HG03342 (cell line): Measurements from ENCODE around the gene TBK1.

ENCODE experiments used
- ATAC-seq: cut with Tn5 transposase; IDR thresholded peaks from one replicate; pipeline ENCODE4 v1.9.1; 2021; ENCODE audit warnings: mild to moderate bottlenecking, moderate library complexity; ENCODE audit not compliant: unreplicated experiment

Gene TBK1

DNA sequence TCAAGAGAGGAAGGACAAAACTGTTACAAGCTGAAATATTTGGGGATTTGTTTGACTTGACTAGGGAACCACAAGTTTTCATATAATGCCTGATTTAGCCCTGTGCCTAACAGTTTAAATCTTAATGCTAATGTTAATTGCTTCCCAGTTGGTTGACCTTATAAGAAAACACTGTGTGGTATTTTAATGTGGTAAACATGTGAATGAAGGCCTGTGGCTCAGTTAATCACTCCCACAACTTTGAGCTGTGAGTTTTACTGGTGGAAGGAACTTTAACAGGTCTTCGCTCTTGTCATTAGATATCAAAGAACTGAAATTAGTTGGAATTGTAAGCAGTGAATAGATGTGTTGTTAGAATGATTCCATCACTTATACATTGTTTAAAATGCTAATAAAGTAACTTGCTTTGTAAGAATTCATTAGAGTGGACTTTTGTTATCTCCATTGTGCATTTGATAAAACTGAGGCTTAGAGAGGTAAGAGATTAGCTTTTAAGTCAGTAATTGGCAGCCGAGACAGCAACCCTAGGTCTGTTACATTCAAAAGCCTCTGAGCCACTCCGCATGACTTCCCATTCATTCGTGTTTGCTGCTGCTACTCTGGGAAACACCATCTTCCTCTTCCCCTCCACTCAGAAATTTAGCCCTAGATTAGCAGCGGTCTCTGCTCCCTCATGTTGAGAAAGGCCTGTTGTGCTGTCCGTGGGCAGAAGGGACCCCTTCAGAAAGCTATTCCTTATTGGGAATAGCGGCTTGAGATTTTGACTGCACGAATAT lies 1.0 kb upstream of the TBK1 start:
- ATAC-seq, result no peak

DNA sequence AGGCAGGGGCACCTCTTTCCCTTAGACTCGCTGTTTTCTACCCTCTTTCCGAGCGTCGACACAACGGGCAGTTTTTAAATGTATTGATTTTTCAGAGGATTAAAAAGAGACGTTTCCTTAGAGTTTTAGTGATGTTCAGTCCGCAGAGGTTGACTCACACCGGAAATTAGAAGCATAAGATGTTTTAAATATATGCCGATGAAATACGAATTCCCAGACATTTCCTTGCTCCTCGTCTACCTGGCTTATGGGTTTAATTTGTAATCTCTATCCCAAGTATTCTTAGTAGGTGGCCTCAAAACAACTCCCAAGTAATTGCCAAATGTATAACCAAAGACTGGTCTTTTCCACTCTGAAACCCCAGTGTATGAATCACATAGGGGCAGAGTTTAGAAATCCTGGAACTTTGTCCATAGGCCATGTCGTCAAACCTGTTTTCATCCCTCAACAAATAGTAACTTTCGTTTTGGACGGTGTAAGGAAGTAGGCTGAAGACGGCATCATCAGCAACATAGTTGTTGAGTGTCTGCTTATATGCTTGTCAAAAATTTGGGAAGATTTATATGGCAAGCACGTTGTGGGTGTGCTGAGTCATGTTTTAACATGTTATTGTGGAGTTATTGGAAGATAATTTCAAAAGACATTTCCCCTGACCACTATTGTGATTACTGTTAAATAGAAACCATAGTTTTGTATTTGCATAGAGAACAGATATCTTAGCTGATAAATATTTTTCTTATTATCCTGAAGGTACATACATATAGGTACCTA lies 824 bp downstream of the TBK1 start:
- ATAC-seq, result no peak

DNA sequence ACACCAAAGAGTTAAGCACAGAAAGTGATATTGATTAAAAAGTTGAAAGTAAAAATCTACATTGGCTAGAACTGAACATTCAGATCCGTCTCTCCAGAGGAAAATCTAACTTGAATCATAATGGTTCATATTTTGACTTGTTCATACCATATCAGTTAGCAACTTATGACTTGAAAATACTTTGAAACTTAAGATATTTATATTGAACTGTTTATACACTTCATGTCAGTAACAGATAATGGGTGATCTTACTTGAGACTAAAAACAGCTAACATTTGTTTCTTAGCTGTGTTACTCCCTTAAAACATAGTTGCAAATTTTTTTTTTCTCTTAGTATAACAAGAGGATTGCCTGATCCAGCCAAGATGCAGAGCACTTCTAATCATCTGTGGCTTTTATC lies 3.6 kb downstream of the TBK1 start:
- no peak for ATAC-seq

DNA sequence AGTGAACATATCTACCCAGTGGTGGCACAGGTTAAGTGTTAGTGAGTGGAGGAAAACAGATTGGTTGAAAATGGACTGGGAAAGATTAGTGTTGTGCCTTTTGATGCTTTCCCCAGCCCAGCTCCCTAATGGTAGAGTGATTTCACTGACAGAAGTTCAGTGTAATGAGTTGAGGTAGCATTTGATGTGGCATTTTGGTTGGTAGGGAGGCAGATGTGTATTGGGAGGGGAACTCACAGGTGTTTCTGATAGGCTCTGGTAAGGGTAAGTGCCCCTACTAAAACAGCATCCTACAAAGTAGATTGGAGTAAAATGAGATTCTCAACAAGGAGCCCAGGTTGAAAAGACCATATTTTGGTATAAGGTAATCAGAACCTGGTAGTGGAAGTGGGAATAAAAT lies 4.2 kb downstream of the TBK1 start:
- no peak for ATAC-seq

DNA sequence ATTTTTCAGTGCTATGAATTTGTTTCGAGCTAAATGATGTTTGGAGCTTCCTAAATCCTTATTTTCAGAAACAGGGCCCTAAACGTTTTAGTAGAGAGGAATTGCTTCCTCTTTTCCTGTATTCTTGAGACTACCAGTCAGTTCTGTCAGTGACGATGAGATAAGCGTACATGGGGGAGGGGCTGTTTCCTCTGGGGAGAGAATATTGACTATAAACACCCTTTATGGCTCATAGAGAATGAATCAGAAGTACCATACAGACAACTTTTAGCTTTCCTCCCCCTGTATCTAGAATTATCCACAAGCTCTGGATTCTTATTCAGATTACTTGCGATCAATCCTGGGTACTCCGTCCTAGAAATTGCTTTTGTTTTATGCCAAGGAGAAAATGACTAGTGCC lies 5.1 kb downstream of the TBK1 start:
- no peak for ATAC-seq

DNA sequence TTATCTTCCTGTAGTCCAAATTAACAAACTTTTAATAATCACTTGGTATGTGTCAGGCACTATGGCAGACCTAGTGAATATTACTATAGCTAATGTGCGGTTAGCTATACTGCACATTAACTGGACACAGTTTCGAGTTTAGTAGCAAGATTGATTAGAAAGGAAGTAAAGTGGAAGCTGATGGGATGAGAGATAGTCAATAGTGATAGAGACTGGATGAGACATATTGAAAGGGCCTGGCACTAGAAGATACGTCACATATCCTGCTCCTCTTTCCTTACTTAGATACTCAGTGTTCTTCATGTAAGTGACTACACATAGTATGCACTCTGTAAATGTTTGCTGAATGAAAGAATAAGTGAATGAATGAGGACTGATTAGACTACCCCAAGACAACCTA lies 5.5 kb downstream of the TBK1 start:
- no peak for ATAC-seq

DNA sequence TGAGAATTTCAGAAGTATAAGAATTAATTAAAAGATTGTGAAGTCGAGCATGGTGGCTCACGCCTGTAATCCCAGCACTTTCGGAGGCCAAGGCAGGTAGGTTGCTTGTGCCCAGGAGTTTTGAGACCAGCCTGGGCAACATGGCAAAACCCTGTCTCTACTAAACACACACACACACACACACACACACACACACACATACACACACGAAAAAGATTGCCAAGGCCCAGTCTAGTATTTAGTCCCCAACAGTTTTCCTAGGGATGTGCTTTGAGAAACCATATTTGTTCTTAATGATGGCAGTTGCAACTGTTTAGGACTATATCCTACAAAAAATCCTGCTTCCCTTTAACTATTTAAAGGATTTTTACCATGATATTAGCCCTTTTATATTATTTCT lies 6.0 kb downstream of the TBK1 start:
- ATAC-seq, result no peak

DNA sequence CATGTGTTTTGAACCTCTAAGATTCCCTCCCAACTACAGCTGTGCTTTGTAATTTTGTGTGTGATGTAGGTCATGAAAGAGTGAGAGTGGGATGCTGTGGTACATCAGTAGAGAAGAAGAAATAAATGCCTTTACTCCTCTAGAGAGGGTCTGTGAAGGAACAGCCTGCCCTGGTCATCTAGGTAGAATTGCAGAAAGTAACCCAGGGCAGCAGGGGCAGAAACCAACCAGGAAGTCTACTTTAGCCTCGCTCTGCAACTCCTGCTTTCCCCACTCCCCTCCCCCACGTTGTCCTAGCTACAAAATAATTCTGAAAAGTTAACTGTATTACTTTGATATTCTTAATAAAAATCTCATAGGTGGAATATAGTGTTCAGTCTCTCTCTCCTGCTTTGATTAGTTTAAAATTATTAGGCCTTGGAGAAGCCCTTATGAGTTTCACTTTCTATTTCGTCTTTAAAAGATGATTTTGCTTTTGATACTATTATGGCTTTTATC lies 7.5 kb downstream of the TBK1 start:
- no peak for ATAC-seq

DNA sequence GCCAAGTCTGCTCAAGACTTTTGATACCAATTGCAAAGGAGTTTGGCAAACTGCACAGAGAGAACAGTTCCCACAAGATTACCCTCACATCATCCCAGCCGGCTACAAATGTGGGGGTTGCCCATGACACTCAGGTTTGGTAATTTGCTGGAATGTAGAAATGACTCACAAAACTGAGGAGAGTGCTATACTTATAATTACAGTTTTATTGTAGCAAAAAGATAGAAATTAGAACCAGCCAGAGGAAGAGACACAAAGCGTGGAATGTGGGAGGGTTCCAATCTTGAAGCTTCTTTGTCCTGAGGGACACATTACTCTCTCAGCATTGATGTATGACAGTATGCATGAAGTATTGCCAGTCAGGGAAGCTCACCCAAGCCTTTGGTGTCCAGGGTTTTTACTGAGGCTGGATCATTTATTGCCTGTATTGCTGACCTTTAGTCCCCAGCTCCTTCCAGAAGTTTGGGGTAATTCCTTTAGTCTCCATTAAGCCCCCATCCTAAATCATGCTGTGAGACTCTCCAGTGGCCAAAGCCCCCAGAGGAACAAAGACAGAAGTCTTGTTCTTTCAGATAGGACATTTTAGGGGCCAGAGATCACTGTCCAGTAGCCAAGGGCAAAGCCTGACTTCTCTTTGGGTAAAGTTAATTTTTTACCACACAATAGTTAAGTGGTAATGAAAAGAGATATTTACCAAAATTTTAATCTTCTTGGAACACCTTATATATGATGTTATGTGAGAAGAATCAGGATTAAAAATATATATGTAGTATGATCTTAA lies 9.9 kb downstream of the TBK1 start:
- no peak for ATAC-seq

DNA sequence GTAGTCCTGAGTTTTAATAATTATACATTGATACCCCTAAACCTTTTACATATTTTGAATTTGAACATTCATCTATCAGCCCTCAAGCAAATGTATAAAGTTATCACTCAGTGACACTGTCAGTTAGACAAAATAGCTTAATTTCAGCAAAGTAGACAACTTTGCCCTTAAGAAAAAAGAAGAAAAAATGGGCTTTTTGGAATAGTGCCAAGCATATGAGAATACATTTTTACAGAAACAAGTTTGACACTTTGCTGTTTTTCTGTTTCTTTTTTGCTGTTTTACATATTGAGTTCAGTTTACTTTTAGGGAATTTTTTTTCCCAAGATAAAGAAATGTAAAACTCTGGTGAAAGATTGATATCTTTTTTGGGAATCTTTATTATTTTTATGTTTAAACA lies 14.3 kb downstream of the TBK1 start:
- no peak for ATAC-seq

DNA sequence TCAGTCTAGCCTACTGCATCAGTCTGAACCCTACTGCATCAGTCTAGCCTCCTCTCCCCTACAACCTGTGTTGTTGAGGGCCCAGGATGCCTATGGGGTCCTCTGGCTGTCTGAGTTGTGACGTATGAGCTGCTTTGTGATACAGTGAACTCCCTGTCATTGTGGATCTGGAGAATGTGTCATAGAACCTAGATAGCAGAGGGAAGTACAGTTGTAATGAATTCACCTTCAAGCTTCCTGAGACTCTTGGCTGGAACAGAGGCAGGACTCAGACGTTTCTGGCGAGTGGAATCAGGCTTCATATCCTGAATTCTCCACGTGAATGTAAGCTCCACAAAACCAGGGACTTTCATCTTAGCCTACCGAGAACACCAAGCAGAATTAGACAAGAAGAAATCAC lies 17.0 kb downstream of the TBK1 start:
- no peak for ATAC-seq

DNA sequence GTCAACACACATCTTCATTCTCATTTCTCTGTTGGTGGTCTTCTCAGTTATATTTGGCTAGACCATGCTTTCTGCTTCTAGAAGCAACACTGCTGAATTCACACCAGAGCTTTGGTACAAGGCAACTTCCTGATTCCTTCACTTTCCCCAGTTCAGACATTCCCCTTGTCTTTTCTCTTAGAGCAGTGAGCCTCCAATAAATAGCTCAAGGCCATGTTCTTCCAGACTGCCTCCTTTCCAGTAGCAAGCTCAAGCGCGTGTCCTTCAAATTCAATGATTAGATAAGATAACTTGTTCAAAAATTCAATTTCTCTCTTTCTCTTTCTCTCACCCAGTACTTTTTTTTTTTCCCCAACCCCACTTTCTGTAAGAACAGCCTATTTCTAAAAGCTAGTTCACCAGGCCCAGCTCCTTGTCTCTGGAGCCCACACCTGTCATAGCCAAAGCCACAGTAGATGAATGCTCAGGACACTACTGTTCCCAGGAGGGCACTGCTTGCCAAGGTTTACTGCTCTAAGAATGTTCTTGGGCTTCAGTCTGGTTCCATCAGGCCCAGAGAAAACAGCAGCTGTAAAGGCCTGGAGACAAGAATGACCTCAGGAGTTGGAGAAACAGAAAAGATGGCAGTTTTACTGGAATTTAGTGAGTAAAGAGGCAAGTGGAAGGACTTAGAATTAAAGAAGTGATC lies 17.7 kb downstream of the TBK1 start:
- no peak for ATAC-seq

DNA sequence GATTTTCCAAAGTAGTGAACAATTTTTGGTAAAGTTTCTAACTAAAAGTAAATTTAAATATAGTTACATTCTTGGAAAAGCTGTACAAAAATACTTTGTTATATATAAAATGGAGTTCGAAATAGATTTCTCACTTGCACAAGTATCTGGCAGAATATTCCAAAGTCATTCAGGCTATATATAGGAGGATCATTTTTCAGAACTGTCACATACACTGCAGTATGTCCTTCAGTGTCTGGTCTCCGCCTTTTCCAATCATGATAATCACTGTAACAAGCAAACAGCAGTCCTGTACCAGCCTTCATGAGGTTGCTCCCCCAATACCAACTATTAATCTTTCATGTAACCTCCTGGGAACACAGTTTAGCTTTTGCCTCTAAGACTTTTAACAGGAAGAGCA lies 18.6 kb downstream of the TBK1 start:
- ATAC-seq, result no peak

DNA sequence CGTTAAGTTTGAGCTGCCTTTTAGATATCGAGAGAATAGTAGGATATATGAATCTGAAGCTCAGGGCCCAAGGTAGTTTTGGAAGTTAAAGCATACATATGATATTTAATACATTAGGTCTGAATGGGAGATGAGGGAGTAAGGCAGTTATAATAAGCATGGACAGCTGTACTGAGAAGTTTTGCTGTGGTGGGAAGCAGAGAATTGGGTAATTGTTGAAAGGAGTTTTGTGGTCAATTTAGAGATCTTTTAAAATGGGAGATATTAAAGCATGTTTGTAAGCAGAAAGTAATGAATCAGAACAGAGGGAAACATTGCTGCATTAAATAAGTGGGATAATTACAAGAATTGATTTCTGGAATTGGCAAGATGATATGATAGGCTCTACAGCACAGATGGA lies 21.3 kb downstream of the TBK1 start:
- no peak for ATAC-seq

DNA sequence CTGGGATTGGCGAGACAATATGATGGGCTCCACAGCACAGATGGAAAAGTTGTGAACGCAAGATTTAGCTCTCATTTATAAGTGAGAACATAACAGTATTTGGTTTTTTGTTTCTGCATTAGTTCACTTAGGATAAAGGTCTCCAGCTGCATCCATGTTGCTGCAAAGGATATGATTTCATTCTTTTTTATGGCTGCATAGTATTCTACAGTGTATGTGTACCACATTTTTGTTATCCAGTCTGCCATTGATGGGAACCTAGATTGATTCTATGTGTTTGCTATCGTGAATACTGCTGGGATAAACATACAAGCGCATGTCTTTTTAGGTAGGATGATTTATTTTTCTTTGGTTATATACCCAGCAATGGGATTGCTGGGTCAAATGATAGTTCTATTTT lies 23.6 kb downstream of the TBK1 start:
- ATAC-seq, result no peak

DNA sequence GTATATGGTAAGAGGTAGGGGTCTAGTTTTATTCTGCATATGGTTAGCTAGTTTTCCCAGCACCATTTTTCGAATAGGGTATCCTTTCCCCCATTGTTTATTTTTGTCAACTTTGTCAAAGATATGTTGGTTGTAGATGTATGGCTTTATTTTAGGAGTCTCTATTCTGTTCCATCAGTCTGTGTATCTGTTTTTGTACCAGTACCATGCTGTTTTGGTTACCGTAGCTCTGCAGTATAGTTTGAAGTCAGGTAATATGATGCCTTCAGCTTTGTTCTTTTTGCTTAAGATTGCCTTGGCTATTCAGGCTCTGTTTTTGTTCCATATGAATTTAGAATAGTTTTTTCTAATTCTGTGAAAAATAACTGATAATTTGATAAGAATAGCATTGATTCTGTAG lies 24.9 kb downstream of the TBK1 start:
- no peak for ATAC-seq

DNA sequence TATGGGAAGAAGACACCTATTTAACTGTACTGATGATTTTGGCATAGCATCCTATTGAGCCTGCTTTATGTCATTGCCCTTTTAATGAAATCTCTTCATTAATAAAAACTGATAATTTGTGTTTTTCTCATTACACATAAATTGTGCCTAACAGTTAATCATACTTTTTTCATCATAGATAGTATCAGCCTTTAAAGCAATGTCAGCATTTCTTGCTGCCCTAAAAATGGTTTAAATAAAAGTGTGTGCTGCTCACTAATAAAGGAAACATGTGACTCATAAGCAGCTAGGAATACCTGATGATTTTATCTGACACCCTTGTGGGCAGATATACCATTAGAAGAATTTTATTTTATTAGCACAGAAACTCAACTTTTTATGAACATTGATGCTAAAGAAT lies 26.7 kb downstream of the TBK1 start:
- no peak for ATAC-seq

DNA sequence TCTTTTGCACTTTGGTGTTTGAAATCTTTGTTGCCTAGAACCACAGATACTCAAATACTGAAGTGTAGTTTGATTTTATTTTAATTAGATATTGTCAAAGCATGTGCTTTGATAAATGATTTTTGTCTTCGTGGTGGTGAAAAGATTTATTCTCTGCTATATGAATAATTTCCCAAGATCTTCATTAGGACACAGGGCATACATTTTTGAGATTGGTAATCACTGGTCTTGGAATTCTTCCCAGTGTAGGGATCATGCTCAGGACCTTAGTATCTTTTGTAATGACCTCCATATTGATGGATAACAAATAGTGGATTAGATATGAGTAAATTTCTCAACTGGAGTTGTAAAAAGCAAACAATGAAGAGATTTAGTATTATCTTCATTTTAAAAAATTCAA lies 28.2 kb downstream of the TBK1 start:
- ATAC-seq, result no peak

DNA sequence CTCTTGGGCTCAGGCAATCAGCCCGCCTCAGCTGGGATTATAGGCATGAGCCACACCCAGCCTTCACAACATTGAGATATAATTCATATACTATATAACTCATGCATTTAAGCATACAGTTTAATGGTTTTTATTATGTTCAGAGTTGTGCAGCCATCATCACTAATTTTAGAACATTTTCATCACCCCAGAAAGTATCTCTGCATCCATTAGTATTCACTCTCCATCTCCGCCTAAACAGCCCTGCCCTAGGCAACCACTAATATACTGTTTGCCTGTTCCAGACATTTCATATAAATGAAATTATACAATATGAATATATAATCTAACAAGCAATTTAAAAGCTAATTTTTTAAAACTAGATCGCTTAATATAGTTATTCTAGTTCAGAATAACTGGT lies 34.7 kb downstream of the TBK1 start:
- ATAC-seq, result no peak

DNA sequence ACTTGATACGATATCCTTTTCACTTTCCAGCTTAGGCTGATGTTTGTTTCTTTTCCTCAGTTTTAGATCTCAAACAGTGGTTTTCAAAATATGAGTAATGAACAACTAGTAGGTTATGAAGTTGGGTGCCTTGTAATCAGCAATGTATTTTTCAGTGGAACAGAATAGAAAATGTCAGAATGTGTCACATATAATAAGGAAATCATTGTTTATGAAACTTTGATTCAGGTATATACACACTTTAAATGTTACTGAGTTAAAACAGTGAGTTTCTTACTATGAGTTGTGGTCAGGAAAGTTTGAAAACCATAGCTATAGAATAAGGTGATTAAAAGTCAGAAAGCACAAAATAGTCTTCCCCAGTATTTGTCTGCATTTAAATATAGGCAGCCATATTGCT lies 39.8 kb downstream of the TBK1 start:
- ATAC-seq, result no peak

DNA sequence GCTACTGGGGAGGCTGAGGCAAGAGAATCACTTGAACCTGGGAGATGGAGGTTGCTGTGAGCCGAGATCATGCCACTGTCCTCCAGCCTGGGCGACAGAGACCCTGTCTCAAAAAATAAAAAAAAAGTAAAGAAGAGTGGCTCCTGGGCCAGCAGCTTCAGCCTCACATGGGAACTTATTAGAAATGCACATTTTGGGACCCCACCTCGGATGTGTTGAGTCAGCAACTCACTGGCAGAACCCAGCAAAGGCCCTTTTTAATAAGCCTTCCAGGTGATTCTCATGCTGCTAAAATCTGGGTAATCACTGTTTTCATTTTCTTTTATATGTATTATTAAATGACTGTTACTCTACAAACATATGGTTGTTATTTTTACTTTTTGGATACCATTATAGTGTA lies 41.6 kb downstream of the TBK1 start:
- no peak for ATAC-seq
